GM21717 (cell line): ENCODE data around the gene FAM120A.

ENCODE experiments used
- ATAC-seq: cut with Tn5 transposase; IDR thresholded peaks from one replicate; pipeline ENCODE4 v1.9.1; 2021; ENCODE audit warnings: mild to moderate bottlenecking, moderate library complexity; ENCODE audit not compliant: unreplicated experiment

The FAM120A gene

GRCh38 chr9:93575796-93576257 is 124.3 kb downstream of the FAM120A start:
- ATAC-seq, result no peak

- no peak for ATAC-seq
Observed at GRCh38 chr9:93576258-93577077, 125.0 kb downstream of the FAM120A start, which contains the start of gene PHF2. Gene PHF2 (plus strand): TSS chr9:93576584. CDS start chr9:93576774, 190 bp downstream.

GRCh38 chr9:93577078-93577974 is 125.8 kb downstream of the FAM120A start:
- no peak for ATAC-seq

- ATAC-seq, result no peak
Observed at GRCh38 chr9:93577975-93578682, 126.6 kb downstream of the FAM120A start.

GRCh38 chr9:93578844-93579243 is 127.4 kb downstream of the FAM120A start:
- ATAC-seq, result no peak

- ATAC-seq, result no peak
Observed at GRCh38 chr9:93579711-93580516, 128.4 kb downstream of the FAM120A start.

- ATAC-seq, result no peak
Observed at GRCh38 chr9:93580654-93581380, 129.3 kb downstream of the FAM120A start.

GRCh38 chr9:93582115-93582514 is 130.6 kb downstream of the FAM120A start:
- ATAC-seq, result no peak

GRCh38 chr9:93582550-93582949 is 131.1 kb downstream of the FAM120A start:
- no peak for ATAC-seq

- ATAC-seq, result no peak
Observed at GRCh38 chr9:93585259-93585658, 133.8 kb downstream of the FAM120A start.

- no peak for ATAC-seq
Observed at GRCh38 chr9:93585695-93586094, 134.2 kb downstream of the FAM120A start.

GRCh38 chr9:93586290-93587057 is 135.0 kb downstream of the FAM120A start:
- no peak for ATAC-seq

- no peak for ATAC-seq
Observed at GRCh38 chr9:93587284-93587650, 135.8 kb downstream of the FAM120A start.

GRCh38 chr9:93587651-93588347 is 136.3 kb downstream of the FAM120A start:
- ATAC-seq, result no peak

GRCh38 chr9:93588641-93589609 is 137.4 kb downstream of the FAM120A start:
- ATAC-seq, result no peak

- ATAC-seq, result no peak
Observed at GRCh38 chr9:93589688-93590087, 138.2 kb downstream of the FAM120A start.

GRCh38 chr9:93590609-93591234 is 139.2 kb downstream of the FAM120A start:
- ATAC-seq, result no peak
